ENCODE results near the gene PSMA7.
"Not testable (repeated sequence)": the region's sequence is repeated elsewhere in the genome, so short reads cannot be mapped to it uniquely, and the experiment has no call there.

PSMA7 gene

DNA sequence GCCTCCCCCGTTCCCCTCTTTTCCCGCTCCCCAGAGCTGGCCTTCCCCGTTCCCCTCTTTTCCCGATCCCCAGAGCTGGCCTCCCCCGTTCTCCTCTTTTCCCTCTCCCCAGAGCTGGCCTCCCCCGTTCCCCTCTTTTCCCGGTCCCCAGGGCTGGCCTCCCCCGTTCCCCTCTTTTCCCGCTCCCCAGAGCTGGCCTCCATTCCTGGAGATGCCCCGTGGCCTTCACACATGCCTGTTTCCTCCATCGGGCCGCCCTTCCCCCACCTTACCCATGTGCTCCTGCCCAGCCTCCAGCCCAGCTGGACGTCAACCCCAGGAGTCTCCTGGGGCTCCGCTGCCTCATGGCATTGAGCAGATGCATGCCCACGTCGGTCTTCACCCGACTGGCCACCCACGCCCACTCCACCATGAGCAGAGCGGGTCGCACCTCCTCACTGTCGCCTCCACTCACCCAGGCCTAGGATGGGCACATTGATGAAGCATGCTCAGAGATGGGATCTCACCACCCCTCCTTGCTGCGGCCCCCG, 8.7 kb upstream of the PSMA7 start:
- no peak for DNase-seq

DNA sequence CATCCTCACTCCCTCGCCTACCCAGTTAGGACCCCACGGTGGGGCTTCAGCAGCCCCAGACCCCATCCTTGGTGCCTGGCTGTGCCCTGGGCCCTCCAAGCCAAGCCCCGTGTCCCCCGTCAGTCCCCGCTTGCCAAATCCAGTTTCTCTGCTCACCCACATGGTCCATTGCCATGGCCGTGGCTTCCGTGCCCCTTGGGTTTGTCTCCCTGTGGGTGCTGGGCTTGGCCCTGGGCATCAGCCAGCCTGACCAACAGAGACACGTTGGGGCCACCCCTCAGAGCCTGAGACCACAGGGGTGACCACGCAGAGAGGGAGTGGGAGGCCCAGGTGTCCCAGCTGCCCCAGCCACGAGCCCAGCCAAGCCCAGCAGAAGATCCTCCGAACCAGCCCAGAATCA, 8.0 kb upstream of the PSMA7 start:
- no peak for DNase-seq

DNA sequence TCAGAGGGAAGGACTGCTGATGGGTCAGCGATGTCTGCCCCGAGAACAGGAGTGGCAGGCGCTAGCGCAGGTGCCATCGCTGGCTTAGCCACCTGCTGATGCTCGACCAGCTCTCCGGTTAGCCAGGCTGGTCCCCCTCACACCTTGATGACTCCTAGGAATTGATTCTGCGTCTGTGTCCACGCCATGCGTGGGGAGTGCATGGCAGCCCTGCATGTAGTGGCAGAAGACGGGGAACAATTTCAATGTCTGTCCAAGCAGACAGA, 7.0 kb upstream of the PSMA7 start:
- no peak for DNase-seq

DNA sequence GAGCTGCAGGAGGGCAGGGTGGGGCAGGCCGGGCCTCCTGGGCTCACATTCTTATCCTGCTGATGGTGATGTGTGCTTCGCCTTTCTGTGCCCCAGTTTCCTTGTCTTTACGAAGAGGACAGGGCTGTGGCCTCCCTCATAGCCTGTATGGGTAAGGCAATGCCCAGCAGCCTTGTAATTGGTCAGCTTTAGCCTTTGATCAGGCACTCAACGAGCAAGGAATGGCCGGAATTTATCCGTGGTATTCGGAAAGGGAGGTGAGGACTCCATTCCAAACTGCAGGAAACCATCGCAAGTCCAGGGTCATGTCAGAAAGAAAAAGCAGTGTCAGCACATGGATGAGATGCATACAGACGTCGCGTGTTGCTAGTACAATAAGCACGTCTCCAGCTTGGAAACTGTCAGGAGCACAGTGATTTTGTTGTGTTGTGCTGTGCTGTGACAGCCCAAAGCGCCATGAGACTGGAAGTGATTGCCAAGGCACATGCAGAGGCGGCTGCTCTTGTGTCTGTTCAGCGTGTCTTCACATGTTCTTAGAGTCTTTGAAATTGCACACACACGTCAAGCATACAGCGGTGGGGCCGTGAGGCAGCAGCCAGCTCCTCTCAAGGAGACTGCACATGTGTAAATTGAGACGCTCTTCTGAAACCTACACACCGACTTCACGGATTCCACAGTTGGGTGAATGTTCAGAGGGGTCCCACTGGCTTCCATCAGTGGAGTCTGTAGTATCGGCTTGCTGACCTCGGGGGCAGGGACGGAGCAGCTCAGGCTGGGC, 6.5 kb upstream of the PSMA7 start:
- DNase-seq: no peak

DNA sequence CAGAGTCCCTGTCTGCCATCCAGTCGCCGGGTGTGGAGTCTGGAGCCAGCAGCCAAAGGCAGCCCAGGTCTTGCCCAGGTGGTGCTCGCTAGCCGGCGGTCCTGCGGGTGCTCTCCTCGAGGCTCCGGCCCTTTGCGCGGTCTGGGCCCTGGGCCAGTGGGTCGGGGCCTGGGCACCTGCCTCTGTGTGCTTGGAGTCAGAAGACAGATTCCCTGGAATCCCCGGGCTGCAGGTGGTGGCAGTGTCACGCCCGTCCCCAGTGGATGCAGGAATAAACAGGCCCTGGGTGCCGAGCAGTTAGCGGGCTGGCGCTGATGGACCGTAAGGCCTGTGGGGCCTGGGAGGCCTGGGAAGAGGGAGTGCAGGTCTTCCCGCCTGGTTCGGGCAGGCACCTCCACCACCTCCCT, 5.7 kb upstream of the PSMA7 start:
- DNase-seq: peak; percentile 36 to 65

DNA sequence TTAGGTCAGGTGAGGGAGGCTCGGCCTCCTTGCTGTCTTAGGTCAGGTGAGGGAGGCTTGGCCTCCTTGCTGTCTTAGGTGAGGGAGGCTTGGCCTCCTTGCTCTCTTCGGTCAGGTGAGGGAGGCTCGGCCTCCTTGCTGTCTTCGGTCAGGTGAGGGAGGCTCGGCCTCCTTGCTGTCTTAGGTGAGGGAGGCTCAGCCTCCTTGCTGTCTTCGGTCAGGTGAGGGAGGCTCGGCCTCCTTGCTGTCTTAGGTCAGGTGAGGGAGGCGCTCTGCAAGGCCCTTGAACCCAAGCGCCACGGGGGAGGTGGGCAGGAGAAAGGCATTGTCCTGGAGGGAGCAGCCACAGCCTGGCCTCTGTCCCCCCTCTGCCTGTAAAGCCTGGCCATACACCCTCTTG, 5.2 kb upstream of the PSMA7 start:
- not testable (repeated sequence) for DNase-seq

DNA sequence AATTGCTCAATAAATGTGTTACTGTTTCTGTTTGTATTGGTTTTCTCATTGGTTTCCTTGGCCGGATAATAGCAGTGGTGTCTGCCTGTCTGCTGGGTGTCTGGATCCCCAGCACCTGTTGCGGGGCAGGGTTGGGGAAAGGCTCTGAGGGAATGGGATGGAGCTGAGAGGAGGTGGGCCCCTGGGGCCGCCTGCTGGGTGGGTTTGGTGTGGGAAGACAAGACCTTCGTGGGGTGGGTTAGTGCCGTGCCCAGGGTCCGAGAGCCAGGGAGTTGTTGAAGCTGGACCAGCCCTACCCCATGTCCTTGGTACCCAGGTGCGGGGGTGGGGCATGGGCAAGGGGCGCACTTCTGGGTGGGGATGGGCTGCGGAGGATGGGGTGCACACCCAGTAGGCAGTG, 4.3 kb upstream of the PSMA7 start:
- DNase-seq: no peak

DNA sequence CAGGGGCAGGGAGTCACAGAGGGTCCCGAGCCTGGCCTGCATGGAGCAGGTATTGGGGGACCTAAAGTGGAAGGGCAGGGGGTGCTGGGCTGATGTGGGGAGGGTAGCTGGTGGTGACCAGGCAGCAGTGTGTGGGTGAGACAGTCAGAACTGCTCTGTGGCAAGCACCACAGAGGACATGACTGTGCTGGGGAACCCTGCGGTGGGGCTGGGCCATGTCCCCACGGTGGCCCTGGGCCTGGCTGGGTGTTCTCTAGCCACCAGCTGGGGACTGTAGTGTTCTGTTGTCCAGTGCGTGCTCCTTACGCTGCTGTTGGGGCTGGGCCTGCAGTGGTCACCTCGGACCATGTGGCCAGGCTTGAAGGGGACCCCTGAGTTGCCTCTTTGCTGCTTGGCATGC, 3.9 kb upstream of the PSMA7 start:
- no peak for DNase-seq

DNA sequence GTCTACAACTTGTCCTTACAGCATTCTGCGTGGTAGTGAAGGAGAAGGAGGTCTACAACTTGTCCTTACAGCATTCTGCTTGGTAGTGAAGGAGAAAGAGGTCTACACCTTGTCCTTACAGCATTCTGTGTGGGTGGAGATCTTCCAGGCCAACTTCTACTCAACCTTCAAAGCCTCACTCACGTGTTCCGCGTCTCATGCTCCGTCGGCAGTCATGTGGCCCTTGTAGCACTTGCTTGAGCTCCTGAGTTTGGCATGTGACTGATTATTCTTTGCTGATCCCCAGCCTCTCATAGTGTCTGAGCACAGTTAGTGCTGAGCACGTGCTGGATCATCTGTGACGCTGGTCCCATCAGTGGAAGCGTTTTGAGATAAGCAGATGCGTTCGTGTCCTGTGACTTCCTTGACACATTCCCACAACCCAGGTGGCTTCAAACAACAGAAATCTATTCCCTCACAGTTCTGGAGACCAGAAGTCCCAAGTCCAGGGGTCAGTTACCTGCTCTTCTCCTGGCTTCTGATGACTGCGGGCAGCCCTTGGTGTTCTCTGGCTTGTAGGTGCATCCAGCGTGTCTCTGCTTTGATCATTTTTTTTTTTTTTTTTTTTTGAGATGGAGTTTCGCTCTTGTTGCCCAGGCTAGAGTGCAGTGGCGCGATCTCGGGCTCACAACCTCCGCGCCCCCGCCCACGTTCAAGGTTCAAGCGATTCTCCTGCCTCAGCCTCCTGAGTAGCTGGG, 3.0 kb upstream of the PSMA7 start:
- no peak for DNase-seq

DNA sequence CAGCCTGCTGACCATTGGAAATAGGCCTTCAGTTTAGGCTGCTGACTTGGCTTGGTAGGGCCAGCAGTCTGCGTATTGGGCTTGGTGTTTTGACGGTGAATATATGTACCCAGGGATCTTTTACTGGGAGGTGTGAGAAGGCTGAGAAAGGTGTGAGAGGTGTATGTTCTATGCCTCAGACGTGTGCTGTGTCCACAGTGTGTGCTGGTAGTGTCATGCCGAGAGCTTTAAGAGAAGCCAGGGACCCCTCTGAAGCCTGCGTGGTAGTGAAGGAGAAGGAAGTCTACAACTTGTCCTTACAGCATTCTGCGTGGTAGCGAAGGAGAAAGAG, 2.5 kb upstream of the PSMA7 start:
- no peak for DNase-seq

DNA sequence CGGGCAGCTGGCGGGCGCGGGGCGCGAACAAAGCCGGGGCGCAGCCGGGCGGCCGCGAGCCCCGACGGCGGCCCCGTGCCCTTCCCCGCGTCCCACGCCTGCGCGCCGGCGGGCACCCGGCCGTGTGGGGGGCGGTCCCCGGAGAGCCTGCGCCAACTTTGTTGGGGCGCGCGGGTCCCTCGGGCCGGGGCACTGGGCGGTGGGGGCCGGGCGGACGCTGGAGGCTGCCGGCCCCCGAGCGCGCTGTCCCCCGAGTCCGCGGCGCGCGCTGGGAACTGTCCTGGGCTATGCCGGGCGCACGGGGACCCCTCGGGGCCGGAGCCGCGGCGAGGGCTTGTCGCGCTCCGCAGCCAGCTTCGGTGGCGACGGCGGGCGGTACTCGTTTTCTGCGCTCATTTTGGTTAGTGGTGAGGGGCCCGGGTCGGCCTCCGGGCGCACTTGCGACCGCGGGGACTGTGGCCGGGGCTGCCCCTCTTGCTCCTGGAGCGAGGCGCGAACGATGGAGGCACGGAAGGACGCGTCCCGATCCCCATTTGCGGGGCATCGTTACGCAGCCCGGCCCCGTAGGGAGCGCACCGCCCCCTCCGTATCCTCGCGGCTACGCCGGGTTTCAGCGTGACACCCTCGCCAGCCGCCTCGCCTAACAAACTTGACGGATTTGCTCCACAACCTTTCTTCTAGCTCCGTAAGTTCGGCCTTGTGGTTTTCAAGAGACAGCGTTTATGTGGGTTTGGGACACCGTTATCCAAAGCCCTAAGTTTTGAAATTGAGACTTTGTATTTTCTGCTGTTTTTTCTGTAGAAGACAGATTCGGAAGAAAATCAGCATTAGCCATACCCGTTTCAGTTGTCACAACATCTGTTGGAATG, 997 bp upstream of the PSMA7 start:
- DNase-seq: peak; percentile 43 to 58

DNA sequence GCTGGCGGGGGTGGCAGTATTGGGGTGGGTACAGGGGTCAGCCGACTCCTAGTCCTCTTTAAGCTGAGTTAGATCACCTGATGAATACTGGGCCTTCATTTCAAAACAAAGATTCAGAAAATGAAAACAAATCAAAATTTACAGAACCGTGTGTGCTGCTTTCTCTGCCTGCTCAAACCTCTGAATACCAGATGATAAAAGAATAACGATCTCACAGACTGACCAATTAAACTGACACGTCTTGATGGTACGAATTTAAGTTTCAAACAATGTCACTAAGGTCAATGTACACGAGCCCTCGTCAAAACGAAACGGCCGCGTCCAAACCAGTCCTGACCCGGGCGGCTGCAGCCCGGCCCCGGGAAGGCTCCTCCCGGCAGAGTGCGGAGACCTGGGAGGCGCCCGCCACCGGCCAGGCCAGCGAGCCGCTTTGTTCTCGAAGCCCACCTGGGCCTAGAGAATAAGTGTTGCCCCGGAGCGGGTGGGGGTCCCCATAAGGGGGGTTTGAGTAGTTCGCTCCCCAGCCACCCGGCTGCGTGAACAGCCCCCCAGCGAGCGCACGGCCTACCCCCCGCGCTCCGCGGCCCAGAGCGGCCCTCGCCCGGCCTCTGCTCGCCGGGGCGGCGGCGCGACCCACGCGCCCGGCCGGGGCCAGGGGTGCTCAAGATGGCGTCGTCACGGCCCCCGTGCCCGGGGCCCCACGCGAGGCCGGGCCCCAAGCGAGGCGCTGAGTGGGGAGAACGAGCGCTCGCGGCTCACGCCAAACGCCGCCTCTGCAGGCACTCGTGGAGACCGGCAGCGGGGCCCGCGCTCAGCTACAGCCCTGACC, 728 bp downstream of the PSMA7 start:
- no peak for DNase-seq

DNA sequence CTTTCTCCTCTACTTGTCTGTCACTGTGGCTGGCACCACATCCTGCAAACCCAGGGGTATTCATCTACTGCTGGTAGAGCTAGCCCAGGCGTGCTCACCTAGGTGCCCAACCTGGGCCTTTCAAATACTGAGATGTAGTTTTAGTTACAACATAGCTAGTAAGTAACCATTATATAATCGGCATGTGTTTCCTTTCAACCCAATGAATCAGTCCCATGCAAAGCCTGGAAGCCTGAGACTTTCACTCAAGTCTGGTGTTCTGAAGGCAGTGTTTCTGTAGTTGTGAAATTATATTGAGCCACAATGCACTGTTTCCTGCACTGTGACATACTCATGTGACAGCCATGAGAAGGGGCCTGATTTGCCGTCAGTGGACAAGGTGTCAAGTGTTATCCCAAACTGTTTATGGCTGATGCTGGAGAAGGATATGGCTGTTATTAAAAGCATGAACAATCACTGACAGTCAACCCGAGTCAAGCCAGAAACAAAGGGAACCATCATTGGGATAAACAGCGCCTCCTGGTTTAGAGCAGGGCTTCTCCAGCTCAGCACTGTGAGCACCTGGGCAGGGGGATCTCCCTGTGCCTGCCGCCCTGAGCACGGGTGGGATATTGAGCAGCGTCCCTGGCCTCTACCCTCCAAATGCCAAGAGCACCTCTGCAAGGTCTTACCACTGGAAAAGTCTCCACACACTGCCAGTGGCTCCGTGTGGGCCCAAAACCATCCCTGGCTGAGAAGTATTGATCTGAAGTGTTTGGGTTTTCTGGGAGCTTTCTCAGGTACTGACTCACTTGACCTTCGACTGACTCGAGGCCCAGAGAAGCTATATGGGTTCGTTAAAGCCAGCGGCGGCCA, 1.6 kb downstream of the PSMA7 start:
- DNase-seq: peak in 1 of 2 experiments; percentile 39

DNA sequence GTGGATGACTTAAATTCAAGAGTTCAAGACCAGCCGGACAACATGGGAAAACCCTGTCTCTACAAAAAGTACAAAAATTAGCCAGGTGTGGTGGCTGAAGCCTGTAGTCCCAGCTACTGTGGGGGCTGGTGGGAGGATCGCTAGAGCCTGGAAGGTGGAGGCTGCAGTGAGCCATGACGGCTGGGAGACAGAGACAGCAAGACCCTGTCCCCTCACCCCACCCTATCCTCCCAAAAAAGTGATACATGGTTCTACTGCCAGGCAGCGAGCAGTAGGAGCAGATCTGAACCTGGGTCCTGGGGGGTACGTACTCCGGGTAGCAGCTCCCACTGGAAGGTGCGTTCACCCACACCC, 2.2 kb downstream of the PSMA7 start:
- DNase-seq: no peak

DNA sequence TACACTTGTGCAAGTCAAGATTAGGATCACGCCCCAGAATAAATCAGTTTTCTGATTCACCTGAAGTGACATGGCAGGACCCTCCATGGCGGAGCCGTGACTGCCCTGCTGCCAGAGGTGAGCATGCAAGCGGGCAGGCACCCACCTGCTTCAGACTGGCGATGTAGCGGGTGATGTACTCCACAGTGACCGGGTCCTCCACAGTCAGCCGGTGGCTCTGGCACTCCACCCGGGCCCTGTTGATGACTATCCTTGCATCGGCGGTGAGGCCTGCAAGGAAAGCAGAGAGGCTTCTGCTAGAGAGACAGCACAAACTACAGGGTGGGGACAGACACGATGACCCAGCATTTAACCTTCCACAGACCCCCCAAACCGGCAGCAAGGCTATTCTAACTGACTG, 3.6 kb downstream of the PSMA7 start:
- DNase-seq: no peak

DNA sequence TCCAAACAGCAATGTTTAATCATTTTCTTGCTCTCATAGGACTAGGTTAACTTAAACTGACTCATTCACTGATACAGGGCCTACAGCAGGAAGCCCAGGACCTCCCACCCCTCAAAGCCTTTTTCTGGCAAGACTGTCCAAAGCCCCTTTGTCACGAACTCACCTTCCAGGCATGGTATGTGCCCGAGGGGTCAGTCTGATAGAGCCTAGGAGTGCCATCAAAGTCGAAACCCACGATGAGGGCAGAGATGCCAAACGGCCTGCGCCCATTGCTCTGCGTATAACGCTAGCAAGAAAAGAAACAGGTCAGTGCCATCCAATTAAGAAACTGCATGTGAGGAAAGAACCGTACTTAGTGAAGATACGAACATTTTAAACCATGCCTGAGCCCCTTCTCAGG, 4.3 kb downstream of the PSMA7 start:
- no peak for DNase-seq

DNA sequence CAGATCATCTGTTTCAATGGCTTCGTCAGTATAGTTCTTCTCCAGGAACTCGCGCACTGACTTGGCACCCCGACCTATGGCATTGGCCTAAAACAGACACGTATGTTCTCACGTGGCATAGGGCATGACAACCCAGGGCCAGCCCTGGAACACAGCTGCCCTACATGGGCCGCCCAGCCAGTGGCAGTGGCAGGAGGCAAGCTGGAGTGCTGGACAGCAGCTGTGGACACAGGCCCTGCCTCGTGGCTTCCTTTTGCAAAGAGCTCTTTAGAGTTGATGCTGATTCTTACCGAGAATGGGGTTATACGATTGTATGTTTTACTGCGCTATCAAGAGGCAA, 5.0 kb downstream of the PSMA7 start:
- no peak for DNase-seq

DNA sequence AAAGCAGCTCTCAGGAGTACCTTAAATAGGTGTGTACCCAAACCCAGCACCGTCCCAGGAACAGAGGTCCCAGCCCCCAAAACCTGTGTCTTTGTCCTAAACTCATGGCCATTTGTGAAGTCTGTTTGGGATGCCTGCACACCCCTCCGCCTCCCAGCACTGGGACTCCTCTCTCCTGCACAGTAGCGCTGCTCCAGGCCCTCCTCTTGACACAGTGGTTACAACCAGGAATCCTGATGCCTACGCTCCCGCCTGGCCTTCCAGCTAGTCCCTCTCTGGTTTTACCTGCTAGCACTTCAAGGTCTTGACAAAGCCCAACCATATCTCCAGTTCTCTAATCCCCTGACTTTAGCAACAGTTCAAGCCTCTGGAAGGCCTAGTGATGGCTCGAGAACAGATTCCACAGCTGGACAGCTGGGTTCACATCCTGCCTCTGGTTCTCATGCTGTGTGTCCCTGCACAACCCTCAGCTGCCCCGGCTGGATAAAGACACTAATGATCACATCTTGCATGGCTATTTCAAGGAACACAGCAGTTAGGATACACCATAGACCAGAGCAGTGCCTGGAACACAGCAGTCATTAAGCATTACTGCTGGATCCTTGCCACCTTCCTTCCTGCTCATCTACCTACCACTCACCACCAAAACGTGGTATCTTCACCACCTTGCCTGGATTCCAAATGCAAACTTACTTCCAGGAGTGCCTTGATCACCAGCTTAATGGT, 5.6 kb downstream of the PSMA7 start:
- no peak for DNase-seq

DNA sequence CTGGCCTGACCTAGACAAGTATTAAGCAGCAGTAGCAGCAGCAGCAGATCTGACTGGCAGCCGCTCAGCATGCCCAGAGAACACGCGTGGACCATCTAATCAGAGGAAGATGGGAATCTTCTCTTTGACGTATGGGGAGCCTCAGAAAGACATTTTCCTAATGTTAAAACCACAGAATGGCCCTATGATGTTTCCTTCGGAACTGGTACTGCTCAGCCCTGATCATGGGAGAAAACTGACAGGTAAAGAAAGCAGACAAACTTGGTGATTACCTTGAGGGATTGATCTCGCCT, 6.2 kb downstream of the PSMA7 start:
- DNase-seq: no peak

DNA sequence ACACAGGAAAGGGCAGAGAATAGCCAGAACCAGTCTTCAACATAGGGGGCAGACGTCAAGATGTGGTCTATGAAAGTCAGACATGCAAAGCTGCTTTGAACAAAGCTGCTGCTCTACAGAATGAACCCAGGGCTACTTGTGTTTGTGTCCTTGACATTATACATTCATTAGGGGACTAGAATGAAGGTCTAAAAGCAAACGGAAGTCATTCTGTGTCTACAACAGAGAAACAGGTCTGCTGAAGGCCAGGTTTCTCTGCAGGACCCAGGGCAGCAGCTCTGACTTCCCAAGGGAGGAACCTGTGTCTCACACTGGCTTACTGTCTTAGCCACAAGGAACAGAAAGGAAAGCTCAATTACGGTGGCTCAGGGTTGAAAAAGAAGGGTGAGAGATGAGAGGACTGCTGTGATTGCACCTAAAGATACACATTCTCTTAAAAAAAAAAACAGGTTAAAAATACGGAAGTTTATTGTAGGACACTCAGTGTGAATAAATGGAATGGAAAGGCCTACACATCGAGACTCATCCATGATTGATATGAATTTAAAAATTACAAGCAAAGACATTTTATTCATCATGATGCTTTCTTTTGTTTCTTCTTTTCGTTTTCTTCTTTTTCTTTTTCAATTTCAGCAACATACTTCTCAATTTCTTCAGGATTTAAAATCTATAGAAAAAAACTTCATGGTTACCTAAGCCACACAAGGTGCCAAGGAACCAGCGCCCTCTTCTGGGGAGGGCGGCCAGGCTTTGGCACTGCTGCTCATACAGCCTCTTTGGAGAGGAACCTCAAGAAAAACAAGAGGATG, 6.7 kb downstream of the PSMA7 start:
- peak; percentile 65 to 78 for DNase-seq

All from SHP77 (cell line).